HG02623 (cell line): ENCODE results near the gene GRIA2.
"Not testable (repeated sequence)": the region's sequence is repeated elsewhere in the genome, so short reads cannot be mapped to it uniquely, and the experiment has no call there.

ENCODE experiments used
- ATAC-seq: cut with Tn5 transposase; IDR thresholded peaks from one replicate; pipeline ENCODE4 v1.9.1; 2021; ENCODE audit warnings: moderate library complexity; ENCODE audit not compliant: unreplicated experiment

Gene GRIA2

GRCh38 chr4:157220371-157220881 lies at the start of gene GRIA2:
GRIA2 (plus strand) TSS chr4:157220728; CDS start chr4:157221043, 315 bp downstream.
- ATAC-seq, result no peak

- no peak for ATAC-seq
Observed at GRCh38 chr4:157172011-157172410, 48.5 kb upstream of the GRIA2 start.

GRCh38 chr4:157180268-157180667 lies 40.3 kb upstream of the GRIA2 start:
- ATAC-seq, result not testable (repeated sequence)

GRCh38 chr4:157184300-157184699 lies 36.2 kb upstream of the GRIA2 start:
- ATAC-seq, result no peak

GRCh38 chr4:157185363-157185762 lies 35.2 kb upstream of the GRIA2 start:
- ATAC-seq, result no peak

GRCh38 chr4:157195374-157195773 lies 25.2 kb upstream of the GRIA2 start:
- ATAC-seq, result no peak

- ATAC-seq, result no peak
Observed at GRCh38 chr4:157196046-157196445, 24.5 kb upstream of the GRIA2 start.

GRCh38 chr4:157204634-157205244 lies 15.8 kb upstream of the GRIA2 start:
- peak; percentile 69 for ATAC-seq

GRCh38 chr4:157217708-157218107 lies 2.8 kb upstream of the GRIA2 start:
- no peak for ATAC-seq

GRCh38 chr4:157219711-157220370 lies 687 bp upstream of the GRIA2 start:
- no peak for ATAC-seq

- ATAC-seq, result no peak
Observed at GRCh38 chr4:157221426-157221894, 932 bp downstream of the GRIA2 start.

GRCh38 chr4:157221895-157222770 lies 1.6 kb downstream of the GRIA2 start:
- no peak for ATAC-seq

- no peak for ATAC-seq
Observed at GRCh38 chr4:157222771-157223160, 2.2 kb downstream of the GRIA2 start.

- no peak for ATAC-seq
Observed at GRCh38 chr4:157223456-157223855, 2.9 kb downstream of the GRIA2 start.

GRCh38 chr4:157225096-157225495 lies 4.6 kb downstream of the GRIA2 start:
- no peak for ATAC-seq

- no peak for ATAC-seq
Observed at GRCh38 chr4:157226035-157226434, 5.5 kb downstream of the GRIA2 start.

- no peak for ATAC-seq
Observed at GRCh38 chr4:157226601-157227000, 6.1 kb downstream of the GRIA2 start.

GRCh38 chr4:157231525-157231924 lies 11.0 kb downstream of the GRIA2 start:
- no peak for ATAC-seq

- no peak for ATAC-seq
Observed at GRCh38 chr4:157242871-157243270, 22.3 kb downstream of the GRIA2 start.

GRCh38 chr4:157244348-157244747 lies 23.8 kb downstream of the GRIA2 start:
- ATAC-seq, result no peak

GRCh38 chr4:157245351-157245750 lies 24.8 kb downstream of the GRIA2 start:
- ATAC-seq, result no peak
